ENCODE results near the gene GLRA3.
"Not testable (repeated sequence)": the region's sequence is repeated elsewhere in the genome, so short reads cannot be mapped to it uniquely, and the experiment has no call there.

Gene GLRA3

GRCh38 chr4:174808836-174809235, 20.2 kb downstream of the GLRA3 start:
- no peak for DNase-seq

DNA sequence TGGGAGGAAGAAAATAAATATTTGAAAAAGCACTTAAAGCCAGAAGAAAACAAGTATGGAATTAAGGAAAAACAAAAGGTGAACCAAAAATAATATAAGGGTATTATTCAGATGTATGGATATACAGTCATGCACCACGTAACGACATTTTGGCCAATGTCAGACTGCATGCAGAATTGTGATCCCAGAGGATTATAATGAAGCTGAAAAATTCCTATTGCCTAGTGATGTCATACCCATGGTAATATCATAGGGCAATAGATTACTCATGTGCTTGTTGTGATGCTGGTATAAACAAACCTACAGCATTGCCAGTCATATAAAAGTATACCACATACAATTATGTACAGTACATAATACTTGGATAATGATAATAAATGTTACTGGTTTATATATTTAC, 20.9 kb downstream of the GLRA3 start:
- no peak for DNase-seq

DNA sequence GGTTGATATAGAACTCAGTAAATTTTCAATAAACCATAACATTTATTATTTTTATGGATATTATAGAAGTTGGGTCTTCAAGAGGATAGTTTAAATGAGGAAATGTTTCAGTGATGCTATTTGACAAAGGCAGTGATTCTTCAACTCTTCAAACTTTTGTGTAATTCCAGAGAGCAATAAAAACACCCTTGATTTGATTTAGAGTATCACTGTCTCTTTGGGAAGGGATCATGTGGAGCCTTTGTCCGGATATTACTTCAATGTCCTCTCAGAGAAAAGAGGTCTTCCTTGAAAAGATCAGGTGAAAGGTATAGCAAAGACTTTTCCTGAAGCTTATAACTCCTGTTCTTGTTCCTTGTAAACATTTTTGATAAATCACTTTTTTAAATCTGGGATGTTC, 23.3 kb downstream of the GLRA3 start:
- DNase-seq: no peak

- no peak for DNase-seq
Observed at GRCh38 chr4:174794543-174795094, 34.4 kb downstream of the GLRA3 start.

DNA sequence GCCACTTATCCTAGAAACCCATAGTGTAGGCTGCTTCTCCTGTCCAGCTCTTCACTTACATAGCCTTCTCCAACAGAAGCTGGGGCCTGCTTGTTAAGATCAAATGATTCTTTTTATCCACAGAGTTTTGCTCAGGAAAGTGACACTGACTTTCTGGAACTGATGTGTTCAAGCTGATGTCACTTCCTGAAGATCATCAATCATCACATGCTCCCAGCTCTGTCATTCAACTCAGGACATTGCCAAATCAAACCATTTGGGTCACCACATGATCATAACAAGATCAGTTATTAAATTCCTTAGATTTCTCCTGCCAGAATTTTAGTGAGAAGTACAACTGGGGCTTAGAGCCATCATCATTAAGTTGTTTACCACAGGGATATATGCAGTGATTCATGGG, 39.4 kb downstream of the GLRA3 start:
- DNase-seq: no peak

GRCh38 chr4:174778274-174778986, 50.6 kb downstream of the GLRA3 start:
- DNase-seq: not testable (repeated sequence)

GRCh38 chr4:174775366-174775765, 53.7 kb downstream of the GLRA3 start:
- DNase-seq: no peak

DNA sequence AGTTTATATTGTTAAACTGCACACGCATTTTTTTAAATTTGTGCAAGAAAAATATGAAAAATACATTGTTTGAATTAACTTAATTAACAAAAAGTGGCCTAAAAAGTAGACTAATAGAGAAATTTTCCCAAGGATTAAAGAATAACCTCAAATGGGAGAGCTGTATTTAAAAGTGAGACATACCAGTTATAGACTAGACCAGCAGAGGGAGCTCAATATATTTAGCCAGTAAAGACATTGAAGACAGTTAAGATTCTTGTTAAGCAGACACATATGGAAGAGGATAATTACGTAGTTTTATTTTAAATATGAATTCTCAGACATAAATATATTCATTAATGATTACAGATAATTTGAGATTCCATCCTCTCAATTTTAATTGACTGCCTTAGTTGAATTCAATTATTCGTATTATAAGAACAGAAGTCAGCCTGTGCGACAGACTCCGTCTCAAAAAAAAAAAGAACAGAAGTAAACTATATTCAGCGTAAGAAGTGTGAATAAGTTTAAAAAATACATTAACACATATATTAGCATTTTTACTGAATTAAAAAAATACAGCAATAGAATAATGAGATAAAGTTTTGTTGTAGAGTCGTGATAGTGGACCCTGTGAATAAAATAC, 64.8 kb downstream of the GLRA3 start:
- peak; percentile 33 for DNase-seq

GRCh38 chr4:174763454-174764104, 65.5 kb downstream of the GLRA3 start:
- no peak for DNase-seq

- DNase-seq: no peak
Observed at GRCh38 chr4:174761451-174761850, 67.6 kb downstream of the GLRA3 start.

DNA sequence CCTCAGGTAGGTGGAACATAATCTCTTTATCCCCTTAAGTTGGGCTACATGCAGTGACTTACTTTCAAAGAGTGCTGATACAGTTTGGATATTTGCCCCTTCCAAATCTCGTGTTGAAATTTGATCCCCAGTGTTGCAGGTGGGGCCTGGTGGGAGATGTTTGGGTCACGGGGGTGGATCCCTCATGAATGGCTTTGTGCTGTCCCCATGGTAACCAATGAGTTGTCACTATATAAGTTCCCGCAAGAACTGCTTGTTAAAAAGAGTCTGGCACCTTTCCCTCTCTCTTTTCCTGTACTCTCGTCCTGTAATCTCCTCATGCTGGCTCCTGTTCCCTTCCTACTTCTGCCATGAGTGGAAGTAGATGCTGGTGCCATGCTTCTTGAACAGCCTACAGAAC, 71.3 kb downstream of the GLRA3 start:
- DNase-seq: no peak

GRCh38 chr4:174753021-174753420, 76.0 kb downstream of the GLRA3 start:
- no peak for DNase-seq

- no peak for DNase-seq
Observed at GRCh38 chr4:174752026-174752425, 77.0 kb downstream of the GLRA3 start.

DNA sequence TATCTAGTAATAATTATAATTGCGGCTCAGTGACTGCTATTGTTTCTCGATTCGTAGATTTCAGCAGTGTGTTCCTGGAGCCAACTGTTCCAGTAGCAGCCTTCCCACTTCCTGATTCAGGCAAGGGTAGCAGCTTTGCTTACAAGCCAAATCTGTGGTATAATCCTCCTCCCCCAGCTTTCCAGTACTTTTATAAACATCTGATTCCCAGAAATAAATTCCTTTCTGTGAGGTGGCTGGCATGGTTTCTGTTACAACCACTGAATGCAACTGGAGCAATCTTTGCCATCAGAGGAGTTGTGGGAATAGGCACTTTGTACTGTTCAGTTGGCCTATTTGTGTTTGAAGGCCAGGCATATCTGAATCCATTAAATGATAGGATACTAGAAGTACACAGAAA, 80.0 kb downstream of the GLRA3 start:
- no peak for DNase-seq

DNA sequence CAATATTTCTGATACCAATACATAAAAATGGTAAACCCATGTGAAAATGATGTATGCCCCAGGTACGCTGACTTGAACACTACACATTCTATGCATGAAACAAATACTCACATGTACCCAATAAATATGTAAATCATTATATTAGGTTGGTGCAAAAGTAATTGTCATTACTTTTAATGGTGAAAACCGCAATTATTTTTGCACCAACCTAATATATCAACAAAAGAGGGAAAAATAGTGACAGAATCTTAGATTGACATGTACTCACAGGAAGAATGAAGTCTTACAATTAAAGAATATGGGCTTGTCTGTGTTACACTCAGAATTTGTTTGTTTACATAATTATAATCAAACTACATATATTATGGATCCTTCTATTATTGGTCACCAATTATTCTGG, 82.3 kb downstream of the GLRA3 start:
- no peak for DNase-seq

GRCh38 chr4:174742561-174742960, 86.5 kb downstream of the GLRA3 start:
- DNase-seq: no peak

DNA sequence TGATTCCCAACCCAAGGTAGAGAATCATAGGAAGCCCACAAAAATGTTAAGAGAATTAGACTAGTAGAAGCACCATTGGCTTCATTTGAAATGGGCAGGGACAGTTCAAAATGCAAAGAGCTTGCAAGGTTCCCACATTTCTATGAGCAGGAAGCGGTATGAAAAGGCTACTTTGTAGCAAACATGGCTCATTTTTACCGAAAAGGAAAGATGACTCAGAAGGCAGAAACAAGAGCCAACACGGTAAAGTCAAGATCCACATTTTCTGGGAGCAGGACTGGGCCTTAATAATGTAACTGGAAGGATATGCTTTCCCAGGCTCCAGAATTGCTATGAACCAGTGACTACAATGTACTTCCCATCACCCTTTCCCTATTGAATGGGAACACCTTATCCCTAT, 89.5 kb downstream of the GLRA3 start:
- DNase-seq: no peak

GRCh38 chr4:174734181-174734580, 94.9 kb downstream of the GLRA3 start:
- DNase-seq: no peak

GRCh38 chr4:174717828-174718227, 111.2 kb downstream of the GLRA3 start:
- no peak for DNase-seq

GRCh38 chr4:174716986-174717770, 111.9 kb downstream of the GLRA3 start:
- DNase-seq: no peak

DNA sequence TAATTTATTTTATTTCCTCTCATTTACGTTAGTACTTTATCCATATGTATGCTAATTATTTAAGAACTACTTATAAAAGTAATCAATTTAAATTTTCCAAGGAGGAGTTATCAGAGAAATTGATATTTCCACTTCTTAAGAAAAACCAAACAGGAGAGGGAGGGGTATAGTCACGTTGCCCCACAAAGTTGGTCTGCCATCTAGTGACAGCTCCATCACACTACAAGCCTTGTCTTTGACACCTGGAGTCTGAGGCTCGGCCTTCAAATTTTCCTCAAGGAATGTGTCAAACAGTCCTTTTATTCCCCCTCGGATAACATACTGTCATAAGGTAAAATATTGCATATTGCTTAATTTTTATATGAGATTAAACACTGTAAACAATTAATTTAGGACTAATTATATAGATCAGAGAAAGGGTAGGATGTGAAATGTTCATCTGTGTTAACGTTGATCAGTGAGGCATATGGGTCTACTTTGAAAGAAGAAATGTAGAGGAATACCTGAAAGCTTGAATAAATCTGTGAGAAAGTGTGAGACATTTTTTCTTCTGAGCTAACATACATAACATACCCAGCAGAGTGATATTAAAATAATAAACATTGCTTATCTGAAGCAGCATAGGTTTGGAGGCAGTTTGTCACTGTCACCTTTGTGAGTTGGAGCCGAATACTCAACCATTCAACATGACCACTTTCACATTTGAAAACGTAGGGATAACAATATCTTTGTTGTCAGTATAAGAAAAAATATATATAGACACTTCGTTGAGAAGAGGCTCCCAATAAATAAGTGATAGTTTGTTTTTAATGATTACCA, 114.4 kb downstream of the GLRA3 start:
- DNase-seq: no peak

DNA sequence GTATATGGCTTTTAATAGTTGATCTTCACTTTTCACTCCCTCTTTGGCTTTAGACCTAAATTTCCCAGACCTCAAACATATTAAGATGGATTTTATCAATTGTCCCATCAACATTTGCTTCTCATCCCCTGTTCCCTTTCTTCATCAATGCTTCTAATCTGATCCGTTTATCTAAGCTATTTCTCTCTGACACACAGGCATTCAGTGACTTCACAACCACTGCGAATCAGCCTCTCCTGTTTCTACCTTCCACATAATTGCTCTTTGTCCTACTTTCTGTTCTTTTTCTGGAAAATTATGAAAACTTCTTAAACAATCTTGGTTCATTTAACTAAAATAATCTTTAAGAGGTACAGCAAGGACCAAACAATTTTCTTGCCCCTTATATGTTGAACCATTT, 115.2 kb downstream of the GLRA3 start:
- no peak for DNase-seq
